Bone marrow (tissue), 2 donors: ENCODE measurements around the gene PRDX1.
"Not testable (repeated sequence)": the region's sequence is repeated elsewhere in the genome, so short reads cannot be mapped to it uniquely, and the experiment has no call there.

Experiments
- DNase-seq, 2 donors: peaks; one replicate each; lab custom pipeline; 2025; lab: John Stamatoyannopoulos, UW

The PRDX1 gene

GRCh38 chr1:45535988-45536766, 14.5 kb upstream of the PRDX1 start:
- DNase-seq: no peak

- DNase-seq: no peak
Measured at GRCh38 chr1:45531873-45532272, 10.2 kb upstream of the PRDX1 start.

- DNase-seq: no peak
Measured at GRCh38 chr1:45530632-45531135, 9.0 kb upstream of the PRDX1 start.

- no peak for DNase-seq
Measured at GRCh38 chr1:45526135-45526644, 4.5 kb upstream of the PRDX1 start.

GRCh38 chr1:45523975-45524374, 2.3 kb upstream of the PRDX1 start:
- not testable (repeated sequence) for DNase-seq

- DNase-seq: not testable (repeated sequence)
Measured at GRCh38 chr1:45523516-45523915, 1.8 kb upstream of the PRDX1 start.

- no peak for DNase-seq
Measured at GRCh38 chr1:45522324-45523104, 830 bp upstream of the PRDX1 start.

GRCh38 chr1:45519774-45520173, 1.9 kb downstream of the PRDX1 start:
- DNase-seq: not testable (repeated sequence)

- no peak for DNase-seq
Measured at GRCh38 chr1:45518910-45519309, 2.8 kb downstream of the PRDX1 start.

- not testable (repeated sequence) for DNase-seq
Measured at GRCh38 chr1:45518366-45518765, 3.3 kb downstream of the PRDX1 start.

GRCh38 chr1:45516465-45516864, 5.2 kb downstream of the PRDX1 start:
- no peak for DNase-seq

GRCh38 chr1:45516036-45516435, 5.6 kb downstream of the PRDX1 start:
- no peak for DNase-seq

GRCh38 chr1:45513532-45514260, 8.0 kb downstream of the PRDX1 start:
- not testable (repeated sequence) for DNase-seq

GRCh38 chr1:45512641-45513054, 9.0 kb downstream of the PRDX1 start:
- peak; percentile 13 to 41 for DNase-seq

GRCh38 chr1:45510972-45511527, 10.6 kb downstream of the PRDX1 start:
- DNase-seq: no peak

- DNase-seq: no peak
Measured at GRCh38 chr1:45510036-45510971, 11.4 kb downstream of the PRDX1 start.

- no peak for DNase-seq
Measured at GRCh38 chr1:45508295-45509151, 13.2 kb downstream of the PRDX1 start.

GRCh38 chr1:45507893-45508292, 13.8 kb downstream of the PRDX1 start:
- DNase-seq: no peak

GRCh38 chr1:45507195-45507594, 14.5 kb downstream of the PRDX1 start:
- no peak for DNase-seq
